HG03571 (cell line): ENCODE measurements around the gene SLC1A3.
"Not testable (repeated sequence)": the region's sequence is repeated elsewhere in the genome, so short reads cannot be mapped to it uniquely, and the experiment has no call there.

Experiments used
- ATAC-seq: cut with Tn5 transposase; IDR thresholded peaks from one replicate; pipeline ENCODE4 v1.9.1; 2021; ENCODE audit not compliant: unreplicated experiment

Gene SLC1A3

GRCh38 chr5:36630201-36631145, 24.1 kb downstream of the SLC1A3 start:
- no peak for ATAC-seq

GRCh38 chr5:36631154-36631553, 24.7 kb downstream of the SLC1A3 start:
- ATAC-seq: no peak

GRCh38 chr5:36631620-36632362, 25.4 kb downstream of the SLC1A3 start:
- no peak for ATAC-seq

- ATAC-seq: no peak
These were observed 25.9 kb downstream of the SLC1A3 start for GRCh38 chr5:36632363-36632664.

GRCh38 chr5:36635721-36636390, 29.4 kb downstream of the SLC1A3 start:
- ATAC-seq: no peak

- no peak for ATAC-seq
These were observed 30.7 kb downstream of the SLC1A3 start for GRCh38 chr5:36637101-36637500.

GRCh38 chr5:36637516-36637915, 31.1 kb downstream of the SLC1A3 start:
- ATAC-seq: no peak

- ATAC-seq: no peak
These were observed 31.6 kb downstream of the SLC1A3 start for GRCh38 chr5:36638056-36638455.

GRCh38 chr5:36640949-36641348, 34.5 kb downstream of the SLC1A3 start:
- no peak for ATAC-seq

GRCh38 chr5:36641431-36641830, 35.0 kb downstream of the SLC1A3 start:
- ATAC-seq: no peak

GRCh38 chr5:36642089-36642488, 35.7 kb downstream of the SLC1A3 start:
- ATAC-seq: no peak

GRCh38 chr5:36643162-36643561, 36.8 kb downstream of the SLC1A3 start:
- ATAC-seq: no peak

GRCh38 chr5:36643841-36644240, 37.4 kb downstream of the SLC1A3 start:
- ATAC-seq: not testable (repeated sequence)

GRCh38 chr5:36644727-36645126, 38.3 kb downstream of the SLC1A3 start:
- ATAC-seq: no peak

GRCh38 chr5:36646100-36646499, 39.7 kb downstream of the SLC1A3 start:
- no peak for ATAC-seq

GRCh38 chr5:36646507-36647023, 40.2 kb downstream of the SLC1A3 start:
- no peak for ATAC-seq

- ATAC-seq: no peak
These were observed 40.6 kb downstream of the SLC1A3 start for GRCh38 chr5:36647046-36647445.

GRCh38 chr5:36648426-36648825, 42.0 kb downstream of the SLC1A3 start:
- no peak for ATAC-seq

GRCh38 chr5:36651761-36652685, 45.6 kb downstream of the SLC1A3 start:
- no peak for ATAC-seq

- no peak for ATAC-seq
These were observed 46.8 kb downstream of the SLC1A3 start for GRCh38 chr5:36653044-36653705.
